GM23248 (cell line): ENCODE results near the gene FAAH2.
"Not testable (repeated sequence)": the region's sequence is repeated elsewhere in the genome, so short reads cannot be mapped to it uniquely, and the experiment has no call there.

ENCODE experiments used
- EZH2 ChIP-seq: fragments of 200-600 bp; sonication (generic); IDR thresholded peaks from 2 replicates; pipeline ENCODE4 v1.6.1; 2018; ENCODE audit warnings: antibody characterized with exemption, mild to moderate bottlenecking; ENCODE audit not compliant: insufficient read depth, poor library complexity, severe bottlenecking
- EZH2phosphoT487 ChIP-seq: fragments of 200-600 bp; sonication (generic); IDR thresholded peaks from 2 replicates; pipeline ENCODE4 v1.6.1; 2018; ENCODE audit warnings: antibody characterized with exemption, moderate library complexity, mild to moderate bottlenecking, low read depth; ENCODE audit not compliant: insufficient read depth

DNA sequence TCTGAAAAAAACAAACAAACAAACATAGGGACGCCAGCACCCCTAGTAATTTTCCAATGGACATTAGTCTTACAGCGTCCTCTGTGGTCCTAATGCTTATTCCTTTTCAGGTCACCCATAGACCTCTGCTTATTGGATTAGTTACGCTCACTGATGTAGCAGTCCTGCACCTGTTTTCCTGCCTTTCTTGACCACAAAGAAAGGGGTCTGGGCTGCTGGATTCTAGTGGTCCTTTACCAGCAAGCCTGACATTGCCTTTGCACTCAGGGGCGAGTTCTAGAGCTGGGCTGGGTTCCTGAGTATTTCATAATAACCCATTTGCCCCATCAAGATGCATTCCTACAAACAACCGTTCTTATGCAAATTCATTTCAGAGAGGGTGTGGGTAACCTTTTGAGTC is 116.7 kb downstream of the FAAH2 start:
- not testable (repeated sequence) for TF ChIP-seq EZH2phosphoT487, EZH2
